Cardiac muscle cell (in vitro differentiated cells and primary cell): ENCODE measurements around the gene WTAP. TPM values are rescaled to one million over a fixed set of nuclear protein-coding genes. Genes with fewer than 3 reads are reported as not detected.

Experiments used
- DNase-seq, 2 donors: peaks; one replicate each; pipeline versions ENCODE4 v3.0.0 to v3.0.0-alpha.2; 2010 to 2017; ENCODE audit warnings: low read depth in 1 of 2, low spot score in 1 of 2
- H3K27ac ChIP-seq: fragments of 200-600 bp; sonication (generic); 2 replicates; pipeline ENCODE4 v1.5.1; 2016
- H3K27me3 ChIP-seq: fragments of 200-600 bp; sonication (generic); 2 replicates; pipeline ENCODE4 v1.6.0; 2016; ENCODE audit warnings: control low read depth
- H3K36me3 ChIP-seq: fragments of 200-600 bp; sonication (generic); 2 replicates; pipeline ENCODE4 v1.5.1; 2016; ENCODE audit warnings: control low read depth
- H3K4me1 ChIP-seq: fragments of 200-600 bp; sonication (generic); 2 replicates; pipeline ENCODE4 v1.8.1; 2017; ENCODE audit warnings: low read depth, mild to moderate bottlenecking, mixed run types
- H3K4me3 ChIP-seq: fragments of 200-600 bp; sonication (generic); 2 replicates; pipeline ENCODE4 v1.5.1; 2016; ENCODE audit warnings: mild to moderate bottlenecking
- H3K9me3 ChIP-seq: fragments of 200-600 bp; sonication (generic); 2 replicates; pipeline ENCODE4 v1.5.1; 2017; ENCODE audit warnings: low read depth, mild to moderate bottlenecking, control low read depth
- CTCF ChIP-seq: IDR thresholded peaks from 2 replicates; pipeline ENCODE4 v1.5.1; 2012; ENCODE audit warnings: low read depth, mild to moderate bottlenecking, low read length
- polyA plus RNA-seq: library from polyadenylated mRNA; unstranded; fragments of >200 nt; fragmentation: Nextera tagmentation; extraction: Ambion mirVana; gene quantifications from 2 replicates; pipeline ENCODE4 v1.2.1, GENCODE V29; 2016
- total RNA-seq: library from RNA; depleted of rRNA; stranded (reverse); fragments of >200 nt; gene quantifications from 2 replicates; pipeline ENCODE4 v1.2.3, GENCODE V29; 2016

The WTAP gene
- total and polyA plus RNA-seq, 2 experiments from 2014 or later = 64.2 to 70.9 TPM

GRCh38 chr6:159805440-159806020 is 78.2 kb downstream of the WTAP start:
- Histone ChIP-seq H3K4me3 (no peak overlapping the region), H3K27me3 (no peaks in the 10 kb centered on the region), H3K9me3 (no peaks in the 10 kb centered on the region), H3K27ac (no peak overlapping the region), H3K36me3 (no peaks in the 10 kb centered on the region), H3K4me1 (no peaks in the 10 kb centered on the region)
- DNase-seq = peak in 1 of 2 donors; percentile 58
- no peak for TF ChIP-seq CTCF

Other genes starting within 250 kb of the WTAP start
- 172 and 176 TPM in 2 replicates for gene SOD2, start 34.3 kb upstream of the WTAP start, total RNA-seq
- 156 and 171 TPM in 2 replicates for gene SOD2, start 34.3 kb upstream of the WTAP start, polyA plus RNA-seq
- gene ACAT2, start 34.5 kb downstream of the WTAP start, total RNA-seq = 14.2 and 59.1 TPM in 2 replicates
- gene ACAT2, start 34.5 kb downstream of the WTAP start, polyA plus RNA-seq = 45.7 and 179 TPM in 2 replicates
- gene TCP1, start 62.1 kb downstream of the WTAP start, total RNA-seq = 130 and 139 TPM in 2 replicates
- gene TCP1, start 62.1 kb downstream of the WTAP start, polyA plus RNA-seq = 164 and 173 TPM in 2 replicates
- gene MRPL18, start 63.0 kb downstream of the WTAP start, total RNA-seq = 50.5 and 83.0 TPM in 2 replicates
- gene MRPL18, start 63.0 kb downstream of the WTAP start, polyA plus RNA-seq = 73.1 and 75.6 TPM in 2 replicates
- gene PNLDC1, start 72.8 kb downstream of the WTAP start, total RNA-seq = 0.09 TPM in 1 of 2 replicates, not detected in the other
- gene PNLDC1, start 72.8 kb downstream of the WTAP start, polyA plus RNA-seq = 0.09 and 0.31 TPM in 2 replicates
- gene MAS1, start 163.5 kb downstream of the WTAP start, total RNA-seq = not detected in 2 replicates
- not detected in 2 replicates for gene MAS1, start 163.5 kb downstream of the WTAP start, polyA plus RNA-seq
- 32.6 and 45.4 TPM in 2 replicates for gene IGF2R, start 241.6 kb downstream of the WTAP start, total RNA-seq
- gene IGF2R, start 241.6 kb downstream of the WTAP start, polyA plus RNA-seq = 25.8 and 31.6 TPM in 2 replicates